Measurements from ENCODE around the gene GALNT17.
"Not testable (repeated sequence)": the region's sequence is repeated elsewhere in the genome, so short reads cannot be mapped to it uniquely, and the experiment has no call there.

The GALNT17 gene

GRCh38 chr7:71708710-71709109, 576.8 kb downstream of the GALNT17 start:
- no peak for DNase-seq

GRCh38 chr7:71710442-71710841, 578.5 kb downstream of the GALNT17 start:
- DNase-seq = no peak

- no peak for DNase-seq
Observed at GRCh38 chr7:71712653-71713180, 580.8 kb downstream of the GALNT17 start.

- no peak for DNase-seq
Observed at GRCh38 chr7:71716690-71717089, 584.7 kb downstream of the GALNT17 start.

GRCh38 chr7:71718563-71718962, 586.6 kb downstream of the GALNT17 start:
- no peak for DNase-seq

- no peak for DNase-seq
Observed at GRCh38 chr7:71721742-71722141, 589.8 kb downstream of the GALNT17 start.

- DNase-seq = no peak
Observed at GRCh38 chr7:71723859-71724258, 591.9 kb downstream of the GALNT17 start.

- DNase-seq = no peak
Observed at GRCh38 chr7:71727347-71727746, 595.4 kb downstream of the GALNT17 start.

GRCh38 chr7:71731740-71732139, 599.8 kb downstream of the GALNT17 start:
- no peak for DNase-seq

GRCh38 chr7:71733107-71733870, 601.3 kb downstream of the GALNT17 start:
- DNase-seq = peak; percentile 79

GRCh38 chr7:71735961-71736556, 604.1 kb downstream of the GALNT17 start:
- DNase-seq = peak; percentile 60

GRCh38 chr7:71737931-71738540, 606.1 kb downstream of the GALNT17 start:
- DNase-seq = not testable (repeated sequence)

GRCh38 chr7:71739520-71740173, 607.7 kb downstream of the GALNT17 start:
- DNase-seq = no peak

- DNase-seq = no peak
Observed at GRCh38 chr7:71740174-71740560, 608.2 kb downstream of the GALNT17 start.

- no peak for DNase-seq
Observed at GRCh38 chr7:71746006-71746405, 614.1 kb downstream of the GALNT17 start.

- no peak for DNase-seq
Observed at GRCh38 chr7:71750290-71750689, 618.3 kb downstream of the GALNT17 start.

- DNase-seq = peak; percentile 61
Observed at GRCh38 chr7:71752171-71752935, 620.4 kb downstream of the GALNT17 start.

GRCh38 chr7:71753236-71753635, 621.3 kb downstream of the GALNT17 start:
- no peak for DNase-seq

GRCh38 chr7:71753956-71754664, 622.2 kb downstream of the GALNT17 start:
- no peak for DNase-seq

- DNase-seq = no peak
Observed at GRCh38 chr7:71754828-71755227, 622.9 kb downstream of the GALNT17 start.

- DNase-seq = no peak
Observed at GRCh38 chr7:71761336-71761735, 629.4 kb downstream of the GALNT17 start.

All from stimulated activated CD4-positive, alpha-beta T cell treated with anti-CD3 and anti-CD28 coated beads, Interleukin-15, amount 100 ng/mL, for 24 hours (primary cell).